GM18511 (cell line): Measurements from ENCODE around the gene SCFD2.
"Not testable (repeated sequence)": the region's sequence is repeated elsewhere in the genome, so short reads cannot be mapped to it uniquely, and the experiment has no call there.

Source experiments
- ATAC-seq: cut with Tn5 transposase; IDR thresholded peaks from one replicate; pipeline ENCODE4 v1.9.1; 2021; ENCODE audit warnings: mild to moderate bottlenecking, moderate library complexity; ENCODE audit not compliant: unreplicated experiment

SCFD2 gene

DNA sequence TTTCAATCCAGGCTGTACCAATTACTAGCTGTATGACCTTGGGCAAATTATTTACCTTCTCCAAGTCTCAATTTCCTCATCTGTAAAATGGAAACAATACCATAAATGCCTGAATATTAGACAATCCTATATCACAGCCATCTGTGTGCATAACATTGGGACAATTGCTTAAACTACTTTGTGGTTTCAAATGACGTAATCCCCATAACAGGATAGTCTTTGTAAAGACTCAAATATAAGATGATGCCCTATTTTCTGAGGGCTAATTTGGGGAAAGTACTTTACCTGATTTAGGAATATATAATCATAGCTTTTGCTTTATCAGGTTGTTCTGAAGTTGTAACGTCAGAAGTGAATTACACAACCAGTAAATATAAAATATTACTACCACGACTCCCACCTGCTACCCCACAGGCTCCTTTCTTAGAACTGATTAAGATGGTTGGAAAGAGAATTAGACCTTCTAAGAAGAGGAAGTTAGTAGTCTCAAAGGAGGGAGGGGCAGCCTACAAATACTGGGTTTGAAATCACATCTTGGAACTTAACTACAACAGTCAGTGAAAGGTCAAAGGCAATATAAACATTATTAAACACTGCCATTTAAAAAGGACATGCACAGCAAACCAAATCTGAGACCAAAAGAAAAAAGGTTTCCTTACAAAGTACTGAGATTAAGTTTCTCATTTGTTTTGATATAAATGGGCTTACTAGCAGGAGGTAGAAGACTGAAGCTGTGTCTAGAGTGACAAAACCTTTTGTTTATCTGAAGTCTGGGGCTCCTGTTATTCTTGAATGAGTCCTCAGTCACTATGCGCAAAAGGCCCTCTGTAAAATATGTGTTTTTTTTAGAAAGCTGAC, 215.0 kb downstream of the SCFD2 start:
- ATAC-seq: no peak

DNA sequence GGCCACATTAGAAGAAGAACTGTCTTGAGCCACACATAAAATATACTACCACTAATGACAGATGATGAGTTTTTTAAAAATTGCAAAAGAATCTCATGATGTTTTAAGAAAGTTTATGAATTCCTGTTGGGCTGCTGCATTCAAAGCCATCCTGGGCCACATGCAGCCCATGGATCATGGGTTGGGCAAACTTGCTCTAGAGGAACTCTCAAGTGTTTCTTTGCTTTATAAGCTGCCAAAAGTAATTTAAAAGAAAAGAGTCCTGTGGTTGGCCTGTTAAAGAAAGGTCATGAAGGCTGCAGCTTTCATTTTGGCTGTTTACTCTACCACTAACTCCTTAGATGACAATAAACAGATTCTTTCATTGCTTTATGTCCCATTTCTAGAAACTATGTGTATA, 218.2 kb downstream of the SCFD2 start:
- no peak for ATAC-seq

DNA sequence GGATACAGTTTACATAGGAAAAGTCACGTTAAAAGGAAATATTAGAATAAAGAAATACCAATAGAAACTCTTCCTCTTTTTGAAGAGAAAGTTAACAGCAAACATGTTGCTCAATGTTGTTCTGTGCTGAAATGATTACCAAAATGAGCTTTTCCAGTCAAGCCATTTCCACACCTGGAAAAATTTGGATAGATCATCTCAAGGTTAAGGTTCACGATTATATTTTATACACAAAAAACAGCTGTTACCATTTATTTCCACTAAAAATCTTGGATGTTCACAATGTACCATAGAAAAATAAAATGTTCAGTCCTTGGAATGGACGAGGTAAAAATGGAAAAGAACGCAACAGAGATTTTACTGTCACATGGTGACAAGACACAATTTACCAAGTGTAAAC, 218.7 kb downstream of the SCFD2 start:
- no peak for ATAC-seq

DNA sequence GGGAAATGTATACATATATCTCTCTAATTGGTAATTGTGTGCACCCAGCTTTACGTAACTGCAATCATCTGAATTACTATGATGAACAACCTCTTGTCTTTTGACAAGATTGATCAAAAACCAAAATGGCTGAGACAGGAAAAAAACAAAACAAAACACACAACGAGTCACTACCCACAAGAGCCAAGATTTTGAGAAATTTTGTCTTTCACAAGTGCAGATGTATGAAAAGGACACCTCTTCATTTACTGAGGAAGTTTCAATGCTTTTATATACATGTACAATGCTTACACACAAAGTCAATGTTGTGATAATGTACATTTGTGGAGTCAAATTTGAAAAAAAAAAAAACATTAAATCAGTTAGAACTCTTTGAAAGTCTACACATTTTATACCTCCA, 224.6 kb downstream of the SCFD2 start:
- no peak for ATAC-seq

DNA sequence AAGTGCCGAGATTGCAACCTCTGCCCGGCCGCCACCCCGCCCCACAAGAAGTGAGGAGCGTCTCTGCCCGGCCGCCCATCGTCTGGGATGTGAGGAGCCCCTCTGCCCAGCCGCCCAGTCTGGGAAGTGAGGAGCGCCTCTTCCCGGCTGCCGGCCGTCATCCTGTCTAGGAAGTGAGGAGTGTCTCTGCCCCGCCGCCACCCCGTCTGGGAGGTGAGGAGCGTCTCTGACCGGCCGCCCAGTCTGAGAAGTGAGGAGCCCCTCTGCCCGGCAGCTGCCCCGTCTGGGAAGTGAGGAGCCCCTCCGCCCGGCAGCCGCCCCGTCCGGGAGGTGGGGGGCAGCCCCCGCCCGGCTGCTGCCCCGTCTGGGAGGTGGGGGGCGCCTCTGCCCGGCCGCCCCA, 226.6 kb downstream of the SCFD2 start:
- ATAC-seq: not testable (repeated sequence)

DNA sequence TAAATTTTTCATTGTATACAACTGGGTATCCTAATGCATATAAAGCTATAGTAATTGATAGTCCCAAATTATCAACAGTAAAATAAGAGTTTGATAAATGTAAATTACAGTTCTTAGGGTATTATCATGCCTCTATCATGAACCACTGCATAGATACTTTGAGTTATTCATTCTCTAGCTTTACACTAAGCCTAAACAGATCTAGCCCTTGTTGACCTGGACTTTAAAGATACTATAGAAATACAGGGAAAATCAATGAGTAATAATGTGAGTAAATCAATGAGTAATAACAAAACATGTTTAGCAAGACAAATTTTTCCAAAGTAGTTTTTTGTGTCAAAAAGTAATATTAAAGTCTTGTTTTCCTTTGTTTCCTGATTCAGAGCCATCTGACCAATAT, 228.4 kb downstream of the SCFD2 start:
- no peak for ATAC-seq

DNA sequence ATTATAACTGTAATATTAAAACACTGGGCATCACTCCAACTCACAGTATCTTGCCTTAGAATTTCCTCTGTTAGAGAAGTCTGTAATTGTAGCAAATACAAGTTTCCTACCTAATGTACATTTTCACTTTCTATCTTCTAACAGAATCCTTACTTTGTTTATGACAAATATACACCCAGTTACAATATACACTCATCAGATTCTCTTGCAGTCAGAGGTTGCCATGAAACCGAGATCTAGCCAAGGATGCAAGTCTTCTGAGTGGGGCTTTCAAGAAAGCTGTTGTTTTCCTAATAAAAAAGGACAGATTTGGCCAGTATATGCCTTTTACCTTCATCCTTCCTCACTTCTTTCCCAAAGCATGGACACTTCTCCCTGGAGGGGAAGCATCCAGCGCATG, 228.9 kb downstream of the SCFD2 start:
- no peak for ATAC-seq

DNA sequence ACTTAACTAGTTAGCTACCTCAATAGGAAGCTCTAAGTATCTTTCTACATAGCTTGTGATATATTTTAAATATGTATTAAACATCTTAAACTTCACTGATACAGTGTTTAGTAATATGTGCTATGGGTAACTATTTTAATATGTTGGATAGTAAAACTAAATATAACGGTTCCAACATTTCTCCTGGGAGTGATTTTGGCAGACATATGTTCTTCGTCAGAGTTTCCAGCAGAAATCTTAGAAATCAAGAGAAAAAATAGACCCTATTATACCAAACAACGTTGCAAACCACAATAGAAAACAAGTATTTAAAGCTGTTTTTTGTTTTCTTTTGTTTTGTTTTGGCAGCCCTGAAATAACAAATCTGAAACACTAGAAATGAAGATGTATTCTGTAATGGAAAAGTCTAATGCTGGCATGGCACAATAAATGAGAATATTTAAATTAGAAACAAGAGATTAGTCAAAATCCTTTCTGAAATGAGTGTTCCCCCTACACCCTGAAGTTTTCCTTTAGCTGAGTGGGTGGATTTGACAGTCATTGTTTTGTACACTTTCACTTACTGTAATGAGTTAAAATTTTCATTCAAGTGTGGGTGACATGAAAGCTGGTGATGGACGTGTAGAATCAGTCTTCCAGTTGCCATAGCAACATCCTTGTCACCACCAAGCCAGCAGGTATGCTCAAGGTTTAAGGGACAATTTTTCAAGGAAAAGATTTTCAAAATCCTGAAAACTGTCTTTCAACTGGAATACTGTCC, 233.5 kb downstream of the SCFD2 start:
- ATAC-seq: no peak

DNA sequence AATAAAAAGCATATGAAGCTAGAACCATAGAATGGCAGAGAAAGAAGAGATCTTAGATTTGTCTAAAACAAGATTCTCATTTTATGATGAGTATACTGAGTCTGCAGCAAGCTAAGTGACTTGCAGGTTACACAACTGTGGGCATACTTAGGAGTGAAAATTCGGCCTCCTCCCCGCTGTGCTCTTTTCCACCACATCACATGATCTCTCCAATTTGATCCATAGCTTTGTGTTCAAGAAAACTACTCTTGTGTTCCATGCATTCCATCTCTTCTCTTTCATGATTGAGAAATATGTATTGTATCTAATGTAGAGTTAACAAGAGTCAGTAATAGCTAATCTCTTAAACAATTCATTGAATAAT, 234.3 kb downstream of the SCFD2 start:
- ATAC-seq: no peak

DNA sequence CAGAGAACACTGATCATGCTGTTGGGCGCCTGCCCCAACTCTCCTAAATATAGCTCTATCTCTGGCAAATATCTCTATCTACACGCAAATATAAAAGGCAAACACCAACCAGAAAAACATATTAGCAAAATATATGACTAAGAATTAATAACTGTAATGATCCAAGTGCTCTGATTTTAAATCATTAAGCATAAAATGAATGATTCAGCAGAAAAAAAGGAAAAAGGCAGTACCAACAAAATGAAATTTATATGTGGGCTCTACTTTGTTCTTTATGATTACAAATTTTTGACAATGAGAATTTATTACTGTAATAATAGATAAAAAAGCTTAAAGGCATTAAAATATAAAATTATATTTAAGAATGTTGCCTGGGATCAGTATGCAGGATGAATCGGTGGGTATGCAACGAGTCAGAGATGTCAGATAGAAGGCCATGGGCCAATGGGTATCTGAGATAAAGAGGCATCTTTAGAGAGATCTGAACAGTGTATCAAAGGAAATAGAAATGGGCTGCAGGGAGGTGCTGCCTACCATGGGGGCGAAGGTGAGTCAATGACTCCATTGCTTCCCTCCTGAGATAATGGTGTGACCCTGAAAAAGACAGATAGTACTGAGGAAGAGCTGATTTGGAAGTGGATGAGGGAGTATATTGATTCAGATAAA, 234.8 kb downstream of the SCFD2 start:
- ATAC-seq: no peak

DNA sequence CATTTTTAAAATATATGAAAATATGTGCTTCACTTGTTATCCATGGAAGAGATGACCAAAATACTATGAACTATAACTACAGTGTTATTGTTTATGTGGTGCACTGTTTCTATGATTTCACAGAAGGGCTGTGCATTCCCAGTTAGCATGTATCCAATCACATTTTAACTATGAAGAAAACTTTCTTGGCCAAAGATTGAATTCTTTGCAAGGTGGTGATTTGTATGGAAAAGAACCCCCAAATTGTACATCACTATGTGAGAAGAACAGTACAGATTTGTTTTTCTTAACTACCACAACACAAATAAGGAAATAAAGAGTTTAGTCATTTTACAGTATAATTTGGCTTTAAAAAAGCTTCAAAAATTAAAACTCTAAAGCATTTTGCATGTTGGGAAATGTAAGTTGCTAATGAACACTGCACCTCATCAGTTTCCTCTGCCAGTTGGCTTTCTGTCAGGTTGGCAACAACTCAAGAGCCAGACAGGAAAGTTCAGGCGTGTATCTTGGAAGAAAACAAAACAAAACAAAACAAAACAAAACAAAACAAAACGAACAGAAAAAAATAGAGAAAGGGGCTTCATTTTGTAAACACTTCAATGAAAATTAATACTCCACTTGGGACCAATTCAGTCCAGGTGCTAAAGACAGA, 237.0 kb downstream of the SCFD2 start:
- no peak for ATAC-seq

DNA sequence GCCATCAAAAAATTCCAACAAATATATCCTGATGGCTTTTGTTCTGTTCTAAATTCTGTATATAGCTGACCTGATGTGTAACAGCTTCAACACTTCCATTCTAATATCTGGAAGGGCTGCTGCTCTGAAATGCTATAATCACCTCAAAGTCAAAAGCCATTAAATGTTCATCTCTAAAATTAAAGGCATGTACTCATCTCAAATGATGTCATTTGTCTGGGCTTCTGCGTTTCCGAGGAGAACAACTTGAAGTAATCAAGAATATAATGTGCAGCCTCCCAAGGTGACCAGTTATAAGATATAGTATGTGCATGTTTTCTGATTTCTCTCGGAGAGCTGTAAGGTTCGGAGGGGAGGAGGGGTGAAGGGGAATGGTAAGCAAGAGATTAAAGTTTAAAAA, 237.6 kb downstream of the SCFD2 start:
- ATAC-seq: no peak

DNA sequence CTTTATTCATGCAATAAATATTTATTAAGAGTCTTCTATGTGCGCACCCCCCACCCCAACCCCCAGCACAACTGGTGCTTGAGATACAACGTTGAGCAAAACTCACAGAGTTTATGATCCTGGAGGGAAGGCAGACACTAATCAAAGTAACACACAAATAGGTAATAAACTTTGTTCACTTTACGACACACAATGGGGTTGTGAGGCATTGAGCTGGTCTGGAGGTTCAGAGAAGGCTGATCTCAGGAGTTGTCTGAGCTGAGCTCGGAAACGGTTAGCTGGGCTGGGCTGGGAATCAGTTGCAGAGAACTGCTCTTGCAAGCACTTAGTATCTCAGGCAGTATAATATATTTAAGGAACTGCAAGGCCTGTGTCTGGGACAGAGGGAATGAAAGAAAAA, 238.5 kb downstream of the SCFD2 start:
- no peak for ATAC-seq

DNA sequence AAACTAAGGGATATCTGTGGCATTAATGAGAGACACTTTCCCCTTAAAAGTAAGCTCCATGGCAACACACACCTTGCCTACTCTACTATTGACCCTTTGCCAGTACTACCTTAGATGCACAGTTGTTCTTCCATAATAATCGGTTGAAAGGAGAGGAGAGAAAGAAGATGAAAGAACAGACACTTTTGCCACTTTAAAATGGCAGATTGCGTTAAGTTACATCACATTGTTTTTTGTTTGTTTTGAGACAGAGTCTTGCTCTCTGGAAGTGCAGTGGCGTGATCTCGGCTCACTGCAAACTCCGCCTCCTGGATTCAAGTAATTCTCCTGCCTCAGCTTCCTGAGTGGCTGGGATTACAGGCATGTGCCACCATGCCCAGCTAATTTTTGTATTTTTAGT, 239.8 kb downstream of the SCFD2 start:
- ATAC-seq: no peak

DNA sequence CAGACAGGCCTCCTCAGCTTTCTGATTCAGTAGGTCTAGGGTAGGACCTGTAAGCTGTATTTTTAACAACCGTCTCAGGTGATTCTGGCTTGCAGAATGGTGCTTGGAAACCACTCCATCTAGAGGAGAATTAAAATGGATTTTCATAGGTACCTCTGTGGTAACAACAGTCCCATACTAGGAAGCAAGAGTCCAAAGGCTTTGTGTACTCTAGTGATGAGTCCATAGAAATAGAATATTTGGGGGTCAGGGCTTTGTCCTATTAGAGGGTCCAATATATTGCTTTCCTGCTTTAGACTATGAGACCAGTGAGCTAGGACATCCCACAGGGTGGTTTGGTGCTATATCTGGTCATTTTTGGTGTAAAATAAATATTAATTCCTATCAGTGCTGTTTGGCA, 242.0 kb downstream of the SCFD2 start:
- no peak for ATAC-seq

DNA sequence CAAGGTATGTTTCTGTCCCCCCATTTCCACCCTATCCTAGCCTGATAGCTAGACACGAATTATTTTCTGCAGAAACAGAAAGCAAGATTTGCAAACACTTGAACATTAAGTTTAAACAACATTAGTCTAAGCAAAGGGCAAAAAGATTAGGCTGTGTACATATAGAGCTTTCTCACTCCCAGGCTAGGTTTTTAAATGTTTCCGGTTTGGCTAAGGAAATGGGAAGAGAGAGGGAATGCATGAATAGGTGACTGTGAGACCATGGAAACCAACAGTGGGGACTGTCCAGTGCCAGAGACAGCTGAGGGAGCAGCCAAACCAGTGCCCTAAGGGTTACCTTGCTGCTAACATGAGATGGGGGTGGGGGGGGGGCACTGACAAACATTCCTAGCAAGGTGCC, 242.7 kb downstream of the SCFD2 start:
- ATAC-seq: no peak

DNA sequence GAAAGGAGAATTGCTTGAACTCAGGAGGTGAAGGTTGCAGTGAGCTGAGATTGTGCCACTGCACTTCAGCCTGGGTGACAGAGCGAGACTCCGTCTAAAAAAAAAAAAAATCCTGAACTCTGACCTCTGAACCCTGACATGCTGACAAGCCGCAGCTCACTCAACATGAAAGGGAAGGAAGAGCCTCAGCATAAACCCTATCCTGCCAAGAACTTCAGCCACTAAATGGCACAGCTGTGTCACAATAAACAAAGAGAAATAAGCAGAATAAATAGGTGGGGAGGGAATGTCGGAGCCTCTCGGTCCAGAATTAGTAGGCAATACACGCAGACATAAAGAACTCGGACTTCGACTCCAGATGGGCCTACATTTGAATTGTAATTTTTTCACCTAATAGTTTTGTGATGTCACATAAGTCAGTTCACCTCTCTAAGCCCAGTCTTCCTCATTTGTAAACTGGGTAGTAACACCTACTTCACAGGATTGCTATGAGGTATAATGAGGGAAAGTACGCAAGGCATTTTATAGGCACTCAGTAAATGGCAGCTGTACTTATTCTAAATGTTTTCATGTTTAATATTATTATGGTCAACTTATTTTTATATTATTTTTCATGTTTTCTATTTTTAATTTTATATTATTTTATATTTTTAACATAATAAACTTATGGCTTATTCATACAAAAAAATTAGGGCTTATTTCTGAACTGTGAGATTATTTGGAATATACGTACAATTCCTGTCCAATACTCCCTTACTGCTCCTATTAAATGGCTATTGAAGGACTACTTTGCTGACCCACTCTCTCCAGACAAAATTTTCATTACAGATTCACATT, 243.4 kb downstream of the SCFD2 start:
- ATAC-seq: no peak

DNA sequence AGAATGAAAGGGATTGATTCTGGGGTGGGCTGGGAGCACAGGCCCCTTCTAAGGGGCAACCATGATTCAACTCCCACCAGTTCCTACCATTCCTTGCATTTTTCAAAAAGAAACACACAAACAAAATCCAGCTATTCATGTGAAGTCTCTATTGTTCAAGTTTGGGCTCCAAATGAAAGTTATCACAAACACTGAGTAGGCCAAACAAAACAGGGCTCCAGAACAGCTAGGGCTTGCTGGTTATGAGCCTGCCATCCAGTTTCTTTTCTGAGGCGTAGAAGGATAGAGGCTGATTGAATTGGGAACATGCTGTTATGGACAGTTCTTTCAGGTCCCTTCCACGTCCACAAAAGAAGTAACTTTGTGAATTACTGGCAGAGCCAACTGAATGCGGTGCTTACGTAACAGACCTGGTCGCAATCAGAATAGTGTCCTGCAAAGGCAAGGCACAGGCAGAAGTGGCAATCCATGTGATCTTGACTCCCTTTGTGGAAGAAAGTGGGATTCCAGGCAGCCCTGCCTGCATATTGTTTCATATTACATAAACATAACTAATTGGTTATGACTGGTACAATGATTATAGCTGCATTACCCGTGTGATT, 244.5 kb downstream of the SCFD2 start:
- ATAC-seq: no peak

DNA sequence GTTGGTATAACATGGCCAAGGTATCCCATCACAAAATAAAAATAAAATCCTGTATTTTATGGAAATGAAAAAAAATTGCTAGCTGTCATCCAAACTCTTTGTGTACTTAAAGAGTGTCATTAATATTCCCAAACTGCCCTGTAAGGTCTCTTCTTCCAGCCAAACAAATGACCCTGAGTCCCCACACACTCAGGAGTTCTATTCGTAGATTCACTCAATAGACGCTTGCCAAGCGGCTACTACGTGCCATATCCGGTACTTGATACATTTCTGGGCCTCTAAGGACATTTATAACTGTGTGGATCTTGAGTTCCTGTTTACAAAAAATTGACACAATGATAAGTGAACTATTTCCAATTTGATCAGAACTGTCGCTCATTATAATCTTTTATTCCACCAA, 245.1 kb downstream of the SCFD2 start:
- no peak for ATAC-seq

DNA sequence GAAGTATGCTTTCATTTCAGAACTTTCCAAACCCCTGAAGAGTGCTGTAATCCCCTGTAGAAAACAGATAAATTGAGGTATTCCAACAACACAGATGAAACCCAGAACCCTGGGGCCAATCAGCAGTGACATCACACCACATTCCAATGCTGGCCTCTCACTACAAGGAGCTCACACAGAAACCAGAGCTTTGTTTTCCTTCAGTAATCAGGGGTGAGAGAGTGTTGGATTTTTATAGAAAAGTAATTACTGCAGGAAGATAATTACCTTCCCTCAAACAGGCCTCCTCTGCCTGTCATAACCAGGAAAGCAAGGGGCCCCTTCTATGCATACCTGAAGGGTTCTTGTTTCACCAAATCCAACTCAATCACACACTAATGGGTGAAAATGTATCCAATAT, 246.2 kb downstream of the SCFD2 start:
- ATAC-seq: no peak
